ENCODE data around the gene SLC25A48. TPM values are rescaled to one million over a fixed set of nuclear protein-coding genes. Genes with fewer than 3 reads are reported as not detected.

SLC25A48 gene
- total RNA-seq, 1 donor from 2014 or later: not detected

DNA sequence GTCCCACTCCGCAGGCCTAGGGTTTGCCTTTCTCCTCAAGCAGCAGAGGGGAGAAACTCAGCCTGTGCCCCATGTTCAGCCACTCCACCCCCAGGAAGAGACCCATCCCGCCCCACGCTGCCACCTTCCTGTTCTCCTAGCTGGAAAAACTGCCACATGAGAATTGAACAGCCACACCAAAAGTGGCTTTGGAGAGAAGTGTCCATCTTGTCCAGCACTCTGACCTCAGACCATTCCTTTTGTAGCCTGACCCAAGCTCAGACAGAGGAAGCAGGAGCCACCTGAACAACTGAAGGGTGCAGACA lies 8.3 kb upstream of the SLC25A48 start:
- Mint-ChIP-seq H3K9me3 (ENCODE audit: unreplicated experiment) (no peaks in the 10 kb centered on the region), H3K27ac (ENCODE audit: unreplicated experiment) (no peak overlapping the region), H3K4me1 (ENCODE audit: unreplicated experiment) (no peaks in the 10 kb centered on the region), H3K36me3 (ENCODE audit: unreplicated experiment) (no peaks in the 10 kb centered on the region), H3K4me3 (ENCODE audit: unreplicated experiment) (no peak overlapping the region), H3K27me3 (ENCODE audit: unreplicated experiment) (peaks cover 24% of the 10 kb centered on the region)
- peak; percentile 80 for DNase-seq (ENCODE audit: extremely low spot score, unreplicated experiment)
- TF ChIP-seq CTCF (IDR thresholded peaks at IDR 0.05): no peak

DNA sequence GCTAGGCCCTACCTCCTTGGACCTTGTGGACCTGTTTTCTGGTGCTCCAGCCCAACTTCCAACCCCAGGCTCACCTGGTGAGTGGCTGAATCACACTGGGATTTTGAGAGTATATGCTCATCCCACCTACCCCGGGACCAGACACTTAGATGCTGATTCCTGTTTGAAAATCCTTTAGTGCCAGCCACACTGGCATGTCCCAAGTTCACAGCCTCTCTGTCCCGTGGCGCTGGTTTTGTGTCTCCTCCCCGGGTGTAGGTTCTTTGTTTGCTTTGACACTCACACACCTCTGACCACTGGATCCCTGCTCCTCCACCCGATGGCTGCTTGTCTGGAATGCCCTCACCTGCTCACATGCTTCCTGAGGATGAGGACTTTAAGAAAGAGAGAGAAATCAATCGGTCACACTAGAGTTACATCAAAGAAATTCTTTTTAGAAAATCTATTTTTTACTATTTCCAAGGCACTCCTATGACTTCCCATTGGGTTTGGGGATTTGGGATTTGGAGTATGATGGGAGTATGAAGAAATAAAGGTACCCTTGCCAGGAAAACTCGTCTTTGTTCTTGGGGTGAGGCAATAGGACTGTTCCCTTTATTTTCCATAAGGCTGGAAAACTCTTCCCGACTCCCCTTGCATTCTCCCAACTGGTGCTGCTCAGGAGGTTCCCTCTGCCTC lies 7.3 kb upstream of the SLC25A48 start:
- Mint-ChIP-seq H3K27ac (ENCODE audit: unreplicated experiment) (no peak overlapping the region), H3K9me3 (ENCODE audit: unreplicated experiment) (no peaks in the 10 kb centered on the region), H3K27me3 (ENCODE audit: unreplicated experiment) (peaks cover 34% of the 10 kb centered on the region), H3K4me3 (ENCODE audit: unreplicated experiment) (no peak overlapping the region), H3K4me1 (ENCODE audit: unreplicated experiment) (no peaks in the 10 kb centered on the region), H3K36me3 (ENCODE audit: unreplicated experiment) (no peaks in the 10 kb centered on the region)
- peak; percentile 60 for DNase-seq (ENCODE audit: extremely low spot score, unreplicated experiment)
- no peak for TF ChIP-seq CTCF (IDR thresholded peaks at IDR 0.05)

DNA sequence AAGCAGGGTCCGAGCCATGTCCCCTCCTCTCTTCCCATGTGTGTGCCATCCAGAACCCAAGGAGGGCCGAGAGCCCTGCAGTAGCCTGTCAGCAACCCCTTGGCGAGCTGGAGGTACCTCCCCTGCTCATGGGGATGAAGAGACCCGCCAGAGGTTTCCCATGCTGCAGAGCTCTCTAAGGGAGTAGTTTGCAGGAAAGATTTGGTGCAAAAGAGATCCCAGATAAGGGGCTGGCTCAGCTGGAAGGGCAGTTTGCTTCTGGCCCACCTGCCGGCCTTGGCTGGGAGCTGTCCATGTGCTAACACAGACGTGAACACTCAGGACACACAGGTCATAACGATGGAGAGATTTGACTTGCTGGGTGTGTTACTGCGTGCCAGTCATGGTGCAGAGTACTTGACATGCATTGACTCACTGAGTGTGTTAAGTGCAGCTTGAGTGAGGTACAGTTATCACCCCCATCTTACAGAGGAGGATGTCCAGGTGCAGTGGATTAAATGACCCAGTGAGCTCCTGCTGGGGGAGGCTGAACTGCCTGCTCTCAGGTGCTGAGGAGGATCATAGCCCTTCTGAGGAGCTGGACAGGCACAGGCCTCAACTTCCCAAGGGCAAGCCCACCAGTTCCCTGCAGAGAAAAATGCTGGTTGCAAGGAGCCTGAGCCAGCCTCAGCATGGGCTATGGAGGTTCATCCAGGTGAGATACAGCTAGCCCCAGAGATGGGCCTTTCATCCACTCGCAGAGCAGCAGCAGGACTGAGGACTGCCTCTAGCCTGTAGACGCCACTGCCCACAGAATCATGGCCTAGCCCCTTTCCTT lies 6.3 kb upstream of the SLC25A48 start:
- Mint-ChIP-seq H3K27me3 (ENCODE audit: unreplicated experiment) (peaks cover 44% of the 10 kb centered on the region), H3K4me3 (ENCODE audit: unreplicated experiment) (no peak overlapping the region), H3K27ac (ENCODE audit: unreplicated experiment) (no peak overlapping the region), H3K4me1 (ENCODE audit: unreplicated experiment) (no peaks in the 10 kb centered on the region), H3K9me3 (ENCODE audit: unreplicated experiment) (no peaks in the 10 kb centered on the region), H3K36me3 (ENCODE audit: unreplicated experiment) (no peaks in the 10 kb centered on the region)
- TF ChIP-seq CTCF (IDR thresholded peaks at IDR 0.05): no peak
- DNase-seq (ENCODE audit: extremely low spot score, unreplicated experiment): peak; percentile 77

DNA sequence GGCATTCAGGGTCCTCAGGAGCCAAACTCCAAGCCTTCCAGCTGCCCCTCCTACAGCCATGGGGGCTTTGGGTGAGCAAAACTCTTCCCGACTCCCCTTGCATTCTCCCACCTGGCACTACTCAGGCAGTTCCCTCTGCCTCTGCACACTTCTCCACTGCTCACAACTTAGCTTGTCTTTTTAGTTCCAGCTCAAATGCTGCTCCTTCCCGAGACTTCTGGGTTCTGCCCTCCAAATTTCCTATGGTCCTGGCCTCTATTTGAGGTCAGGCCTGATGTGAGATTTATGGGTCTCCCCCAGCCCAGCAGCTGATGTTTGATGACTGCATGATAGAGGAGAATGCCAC lies 5.7 kb upstream of the SLC25A48 start:
- Mint-ChIP-seq H3K36me3 (ENCODE audit: unreplicated experiment) (no peaks in the 10 kb centered on the region), H3K9me3 (ENCODE audit: unreplicated experiment) (no peaks in the 10 kb centered on the region), H3K4me3 (ENCODE audit: unreplicated experiment) (no peak overlapping the region), H3K4me1 (ENCODE audit: unreplicated experiment) (no peaks in the 10 kb centered on the region), H3K27ac (ENCODE audit: unreplicated experiment) (no peak overlapping the region), H3K27me3 (ENCODE audit: unreplicated experiment) (peaks cover 48% of the 10 kb centered on the region)
- no peak for DNase-seq (ENCODE audit: extremely low spot score, unreplicated experiment)
- no peak for TF ChIP-seq CTCF (IDR thresholded peaks at IDR 0.05)

- H3K4me1 Mint-ChIP-seq (ENCODE audit: unreplicated experiment): peaks cover 1% of the 10 kb centered on the region
These were observed 5.3 kb upstream of the SLC25A48 start for GRCh38 chr5:135829179-135829578.

More at GRCh38 chr5:135829179-135829578, 5.3 kb upstream of the SLC25A48 start:
- Mint-ChIP-seq H3K36me3 (ENCODE audit: unreplicated experiment) (no peaks in the 10 kb centered on the region), H3K9me3 (ENCODE audit: unreplicated experiment) (no peaks in the 10 kb centered on the region), H3K4me3 (ENCODE audit: unreplicated experiment) (no peak overlapping the region), H3K27ac (ENCODE audit: unreplicated experiment) (no peak overlapping the region), H3K27me3 (ENCODE audit: unreplicated experiment) (peaks cover 53% of the 10 kb centered on the region)
- no peak for TF ChIP-seq CTCF (IDR thresholded peaks at IDR 0.05)
- peak; percentile 51 for DNase-seq (ENCODE audit: extremely low spot score, unreplicated experiment)

Measured in osteocyte (in vitro differentiated cells).